Left lung (tissue), 10 donors: Measurements from ENCODE around the gene BID. TPM values are rescaled to one million over a fixed set of nuclear protein-coding genes. Genes with fewer than 3 reads are reported as not detected.

Experiments
- ATAC-seq: fragments of 200-7000 bp; cut with Tn5 transposase; one replicate; pipeline ENCODE4 v1.9.1; 2020; ENCODE audit warnings: moderate library complexity
- DNase-seq, 4 donors: peaks; one replicate each; pipeline ENCODE4 v3.0.0-alpha.2; 2013 to 2020
- H3K27ac ChIP-seq, 2 donors: fragments of 200-600 bp; sonication (generic) in 1 of 2; one replicate each; pipeline versions ENCODE4 v1.5.0 to v1.8.0; 2020 to 2021
- H3K27me3 ChIP-seq, 2 donors: fragments of 200-600 bp; sonication (generic) in 1 of 2; one replicate each; pipeline versions ENCODE4 v1.5.0 to v1.8.0; 2020 to 2021
- H3K36me3 ChIP-seq, 2 donors: fragments of 200-600 bp; sonication (generic) in 1 of 2; one replicate each; pipeline versions ENCODE4 v1.5.0 to v1.8.0; 2020 to 2021
- H3K4me1 ChIP-seq, 2 donors: fragments of 200-600 bp; one replicate each; pipeline ENCODE4 v1.8.0; 2021
- H3K4me3 ChIP-seq, 2 donors: fragments of 200-600 bp; sonication (generic) in 1 of 2; one replicate each; pipeline versions ENCODE4 v1.5.0 to v1.8.0; 2020 to 2021; ENCODE audit warnings: mild to moderate bottlenecking in 1 of 2
- H3K9me3 ChIP-seq, 2 donors: fragments of 200-600 bp; sonication (generic) in 1 of 2; one replicate each; pipeline versions ENCODE4 v1.5.0 to v1.8.0; 2020 to 2021
- intact Hi-C, 2 donors: fragments of 100-400 bp; cut with DNase I; formaldehyde crosslinking; loops; one replicate each; pipeline versions ENCODE4 v1.11.2 to v1.14.2; 2022
- polyA plus RNA-seq, 6 donors: library from polyadenylated mRNA; unstranded; fragments of 120-200 nt; gene quantifications; one replicate each; pipeline ENCODE4 v1.2.1, GENCODE V29; 2013; ENCODE audit not compliant: insufficient read length in 6 of 6
- total RNA-seq, 2 donors: library from RNA; stranded (reverse); fragmentation: NEBNext Ultra II Directional; extraction: Animal tissue kit (Norgen Biotek cat#: 25700); gene quantifications; one replicate each; pipeline ENCODE4 v1.2.1, GENCODE V29; 2021
- TF ChIP-seq, protein P1 (sequence below), 2 donors: fragments of 200-600 bp; sonication (generic) in 1 of 2; IDR thresholded peaks; one replicate each; pipeline versions ENCODE4 v1.5.0 to v1.8.0; 2021; ENCODE audit warnings: antibody characterized with exemption in 2 of 2
- donor health status: DM: no; HTN: yes; CAD: no.
- donor health status: DM: no; HTN: no; CAD: no.

The BID gene
- total and polyA plus RNA-seq, 8 donors: 18.1 to 33.5 (median 21.0) TPM

DNA sequence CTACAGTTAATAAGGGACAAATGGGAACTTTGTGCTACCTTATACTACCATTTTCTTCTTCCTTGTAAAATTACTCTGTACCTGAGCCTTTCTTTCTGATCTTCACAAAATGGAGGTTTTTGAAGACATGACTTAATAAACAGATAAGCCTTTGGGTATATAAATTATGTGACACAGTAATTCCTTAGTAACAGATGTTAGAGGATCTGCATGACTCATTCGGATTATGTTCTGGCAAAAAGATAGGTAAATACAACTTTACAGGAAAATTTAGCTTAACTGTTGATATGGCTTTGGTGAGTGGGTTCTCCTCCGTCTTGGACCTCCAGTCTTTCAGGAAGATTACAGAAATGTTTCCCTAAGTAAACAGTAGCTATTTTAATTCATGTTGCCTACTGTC is 61.8 kb downstream of the BID start:
- ATAC-seq (no peak), DNase-seq (no peak)
- Histone ChIP-seq H3K27ac (no peak overlapping the region), H3K4me3 (no peak overlapping the region), H3K4me1 (peaks cover 0 to 4% of the 10 kb centered on the region in 2 donors), H3K9me3 (no peaks in the 10 kb centered on the region), H3K36me3 (peaks cover 0 to 17% of the 10 kb centered on the region in 2 donors), H3K27me3 (no peaks in the 10 kb centered on the region)
- TF ChIP-seq, protein P1, sequence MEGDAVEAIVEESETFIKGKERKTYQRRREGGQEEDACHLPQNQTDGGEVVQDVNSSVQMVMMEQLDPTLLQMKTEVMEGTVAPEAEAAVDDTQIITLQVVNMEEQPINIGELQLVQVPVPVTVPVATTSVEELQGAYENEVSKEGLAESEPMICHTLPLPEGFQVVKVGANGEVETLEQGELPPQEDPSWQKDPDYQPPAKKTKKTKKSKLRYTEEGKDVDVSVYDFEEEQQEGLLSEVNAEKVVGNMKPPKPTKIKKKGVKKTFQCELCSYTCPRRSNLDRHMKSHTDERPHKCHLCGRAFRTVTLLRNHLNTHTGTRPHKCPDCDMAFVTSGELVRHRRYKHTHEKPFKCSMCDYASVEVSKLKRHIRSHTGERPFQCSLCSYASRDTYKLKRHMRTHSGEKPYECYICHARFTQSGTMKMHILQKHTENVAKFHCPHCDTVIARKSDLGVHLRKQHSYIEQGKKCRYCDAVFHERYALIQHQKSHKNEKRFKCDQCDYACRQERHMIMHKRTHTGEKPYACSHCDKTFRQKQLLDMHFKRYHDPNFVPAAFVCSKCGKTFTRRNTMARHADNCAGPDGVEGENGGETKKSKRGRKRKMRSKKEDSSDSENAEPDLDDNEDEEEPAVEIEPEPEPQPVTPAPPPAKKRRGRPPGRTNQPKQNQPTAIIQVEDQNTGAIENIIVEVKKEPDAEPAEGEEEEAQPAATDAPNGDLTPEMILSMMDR (IDR thresholded peaks at IDR 0.05): no peak
- intact Hi-C loops: no loop called here

DNA sequence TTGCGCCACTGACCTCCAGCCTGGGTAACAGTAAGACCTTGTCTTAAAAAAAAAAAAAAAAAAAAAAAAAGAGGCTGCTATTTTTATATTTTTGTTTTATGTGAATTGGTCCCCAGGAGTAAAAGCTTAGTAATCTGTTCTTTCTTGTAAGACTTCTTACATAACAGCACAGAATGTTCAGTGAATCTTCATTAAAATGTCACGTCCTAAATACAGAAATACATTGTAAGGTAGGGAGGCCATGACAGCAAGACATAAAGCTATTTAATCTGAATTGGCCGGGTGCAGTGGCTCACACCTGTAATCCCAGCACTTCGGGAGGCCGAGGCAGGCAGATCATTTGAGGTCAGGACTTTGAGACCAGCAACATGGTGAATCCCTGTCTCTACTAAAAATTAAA is 64.2 kb downstream of the BID start:
- intact Hi-C loops: no loop called here
- H3K27ac ChIP-seq: no peak overlapping the region
- TF ChIP-seq, protein P1 (IDR thresholded peaks at IDR 0.05): no peak
- H3K27me3 ChIP-seq: no peaks in the 10 kb centered on the region
- peaks cover 0 to 18% of the 10 kb centered on the region in 2 donors for H3K36me3 ChIP-seq
- DNase-seq (no peak), ATAC-seq (no peak)
- no peak overlapping the region for H3K4me3 ChIP-seq
- no peaks in the 10 kb centered on the region for H3K9me3 ChIP-seq
- H3K4me1 ChIP-seq: peaks cover 4 to 23% of the 10 kb centered on the region in 2 donors

DNA sequence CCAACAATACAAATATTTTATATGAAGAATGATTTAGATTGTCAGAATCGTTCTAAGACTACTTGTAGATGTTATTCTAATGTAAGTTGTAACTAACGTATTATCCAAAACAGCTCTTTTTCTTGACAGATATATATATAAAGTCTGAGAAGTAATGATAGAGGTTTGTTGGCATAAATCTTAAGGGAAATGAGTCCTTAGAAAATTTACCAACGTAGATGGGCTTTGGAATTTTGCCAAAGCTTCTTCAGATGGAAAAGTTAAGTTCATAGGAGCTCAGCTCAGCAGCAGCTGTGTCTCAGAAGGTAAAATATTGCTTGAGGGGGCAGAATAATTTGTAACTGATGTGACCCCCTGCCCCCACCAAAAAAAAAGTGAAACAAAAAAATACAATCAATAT is 66.7 kb downstream of the BID start:
- H3K9me3 ChIP-seq: no peaks in the 10 kb centered on the region
- no peaks in the 10 kb centered on the region for H3K27me3 ChIP-seq
- no peak for DNase-seq
- H3K4me1 ChIP-seq: peaks cover 4 to 23% of the 10 kb centered on the region in 2 donors
- intact Hi-C loops: loop anchor here in 1 of 2 donors (10.0 kb wide), 1 partner anchor 63 kb away; no protein-coding TSS in a partner anchor
- H3K4me3 ChIP-seq: peak overlapping the region in 1 of 2 donors; percentile 22
- TF ChIP-seq, protein P1 (IDR thresholded peaks at IDR 0.05): no peak
- ATAC-seq: no peak
- H3K27ac ChIP-seq: peak overlapping the region in 1 of 2 donors; percentile 76
- peaks cover 0 to 36% of the 10 kb centered on the region in 2 donors for H3K36me3 ChIP-seq

DNA sequence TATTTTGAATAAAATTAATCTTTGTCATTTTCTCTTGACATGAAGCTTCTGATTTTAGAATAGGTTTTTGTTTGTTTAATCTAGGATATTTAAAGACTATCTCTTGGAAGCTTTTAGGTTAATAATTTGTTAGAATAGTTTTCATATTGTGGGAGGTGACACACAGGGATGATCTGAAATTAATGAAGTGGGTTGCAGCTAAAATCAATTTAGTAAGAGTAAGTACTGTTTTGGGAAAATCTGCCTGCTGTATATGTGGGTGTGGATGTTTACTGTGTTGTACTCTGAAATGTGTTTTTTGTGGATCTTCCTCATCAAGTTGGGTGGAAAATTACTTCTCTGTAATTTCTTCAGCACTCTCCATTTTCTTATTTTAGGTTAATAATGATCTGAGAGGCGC is 67.3 kb downstream of the BID start:
- Histone ChIP-seq H3K27me3 (no peaks in the 10 kb centered on the region), H3K4me3 (peak overlapping the region in 1 of 2 donors; percentile 22), H3K27ac (peak overlapping the region; percentile 76), H3K36me3 (peaks cover 0 to 42% of the 10 kb centered on the region in 2 donors), H3K4me1 (peaks cover 4 to 23% of the 10 kb centered on the region in 2 donors), H3K9me3 (no peaks in the 10 kb centered on the region)
- TF ChIP-seq, protein P1 (IDR thresholded peaks at IDR 0.05): no peak
- intact Hi-C loops: loop anchor here in 1 of 2 donors (10.0 kb wide), 1 partner anchor 62 kb away; no protein-coding TSS in a partner anchor
- no peak for DNase-seq
- ATAC-seq: peak; percentile 10

DNA sequence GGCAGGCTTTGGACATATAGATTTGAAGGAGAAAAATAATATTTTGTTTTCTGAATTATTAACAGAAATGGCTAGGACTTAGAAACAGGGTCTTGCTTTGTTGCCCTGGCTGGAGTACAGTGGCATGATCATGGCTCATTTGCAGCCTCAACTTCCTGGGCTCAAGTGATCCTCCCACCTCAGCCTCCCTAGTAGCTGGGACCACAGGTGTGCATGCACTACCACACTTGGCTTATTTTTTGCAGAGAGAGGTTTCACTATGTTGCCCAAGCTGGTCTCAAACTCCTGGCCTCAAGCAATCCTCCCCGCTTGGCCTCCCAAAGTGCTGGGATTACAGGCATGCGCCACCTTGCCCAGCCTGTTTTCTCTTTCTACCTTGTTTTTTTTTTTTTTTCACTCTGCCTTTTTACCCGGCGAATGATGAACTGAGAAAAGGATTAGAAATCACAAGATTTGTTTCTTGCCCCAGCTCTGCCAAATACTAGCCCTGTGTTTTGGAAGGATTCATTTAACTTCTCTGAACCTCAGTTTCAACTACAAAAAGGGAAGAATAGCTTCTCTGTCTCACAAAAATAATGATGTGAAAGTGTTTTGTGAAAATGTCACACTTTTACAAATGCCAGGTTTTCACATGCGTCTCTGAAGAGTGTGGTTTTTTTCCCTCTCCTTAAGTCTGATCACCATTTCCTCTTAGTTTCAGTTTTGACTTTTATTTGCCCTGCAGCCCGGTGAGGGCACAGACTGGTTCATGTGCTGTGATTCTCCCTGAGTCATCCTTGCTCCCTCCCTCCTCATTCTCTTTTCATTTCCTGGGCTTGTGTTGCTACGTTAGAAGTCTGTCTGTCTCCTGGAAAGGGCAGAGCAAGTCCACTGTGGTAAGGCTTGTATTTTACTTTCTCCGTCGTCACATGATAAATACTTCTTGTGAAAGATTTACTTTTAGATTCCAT is 68.0 kb downstream of the BID start:
- H3K36me3 ChIP-seq: peaks cover 0 to 40% of the 10 kb centered on the region in 2 donors
- ATAC-seq (peak; percentile 95), DNase-seq (peak in 2 of 4 donors; percentile 14 to 48)
- no peaks in the 10 kb centered on the region for H3K9me3 ChIP-seq
- intact Hi-C loops: loop anchor here in 1 of 2 donors (10.0 kb wide), 1 partner anchor 61 kb away; no protein-coding TSS in a partner anchor
- H3K27ac ChIP-seq: peak overlapping the region; percentile 76
- H3K4me1 ChIP-seq: peaks cover 4 to 23% of the 10 kb centered on the region in 2 donors
- H3K27me3 ChIP-seq: no peaks in the 10 kb centered on the region
- peak overlapping the region in 1 of 2 donors; percentile 22 for H3K4me3 ChIP-seq
- TF ChIP-seq, protein P1 (IDR thresholded peaks at IDR 0.05): no peak
